Neutrophil (primary cell): ENCODE results near the gene AKAIN1.

ENCODE experiments used
- H3K27ac ChIP-seq: fragments of 200-600 bp; sonication (generic); 2 replicates; pipeline ENCODE4 v1.5.1; 2016; ENCODE audit warnings: mild to moderate bottlenecking, moderate library complexity
- H3K27me3 ChIP-seq: fragments of 200-600 bp; sonication (generic); 2 replicates; pipeline ENCODE4 v1.6.0; 2016; ENCODE audit warnings: mild to moderate bottlenecking
- H3K36me3 ChIP-seq: fragments of 200-600 bp; sonication (generic); 2 replicates; pipeline ENCODE4 v1.5.1; 2017
- H3K4me1 ChIP-seq, 2 experiments: fragments of 200-600 bp in 1 of 2; sonication (generic) in 1 of 2; 1 replicate in 1 of 2; 2 replicates in 1 of 2; pipeline versions ENCODE4 v1.5.1 to v1.6.1; 2013 to 2016; ENCODE audit warnings: low read depth in 1 of 2, low read length in 1 of 2, mild to moderate bottlenecking in 1 of 2, moderate library complexity in 1 of 2; ENCODE audit not compliant: control insufficient read depth in 1 of 2, insufficient read depth in 1 of 2
- H3K4me3 ChIP-seq, 2 experiments: fragments of 200-600 bp in 1 of 2; sonication (generic) in 1 of 2; 1 replicate in 1 of 2; 2 replicates in 1 of 2; pipeline ENCODE4 v1.5.1; 2013 to 2016; ENCODE audit warnings: low read depth in 1 of 2, low read length in 1 of 2, mild to moderate bottlenecking in 1 of 2, moderate library complexity in 1 of 2
- H3K9me3 ChIP-seq: fragments of 200-600 bp; sonication (generic); 2 replicates; pipeline ENCODE4 v1.5.1; 2016
- CTCF ChIP-seq: fragments of 200-600 bp; sonication (generic); IDR thresholded peaks from 2 replicates; pipeline ENCODE4 v1.5.1; 2016; ENCODE audit warnings: antibody characterized with exemption

The AKAIN1 gene

GRCh38 chr18:5197032-5197434, at the start of gene AKAIN1:
Gene AKAIN1 (minus strand): TSS chr18:5197257. CDS start chr18:5197053, 204 bp downstream.
- H3K9me3 ChIP-seq = no peaks in the 10 kb centered on the region
- no peak within 1 kb of the TSS for H3K27ac ChIP-seq
- TF ChIP-seq CTCF = no peak
- H3K36me3 ChIP-seq = no peaks in the 10 kb centered on the region
- peaks cover 83% of the 10 kb centered on the region for H3K27me3 ChIP-seq
- no peaks in the 10 kb centered on the region for H3K4me1 ChIP-seq
- H3K4me3 ChIP-seq = no peak within 1 kb of the TSS

DNA sequence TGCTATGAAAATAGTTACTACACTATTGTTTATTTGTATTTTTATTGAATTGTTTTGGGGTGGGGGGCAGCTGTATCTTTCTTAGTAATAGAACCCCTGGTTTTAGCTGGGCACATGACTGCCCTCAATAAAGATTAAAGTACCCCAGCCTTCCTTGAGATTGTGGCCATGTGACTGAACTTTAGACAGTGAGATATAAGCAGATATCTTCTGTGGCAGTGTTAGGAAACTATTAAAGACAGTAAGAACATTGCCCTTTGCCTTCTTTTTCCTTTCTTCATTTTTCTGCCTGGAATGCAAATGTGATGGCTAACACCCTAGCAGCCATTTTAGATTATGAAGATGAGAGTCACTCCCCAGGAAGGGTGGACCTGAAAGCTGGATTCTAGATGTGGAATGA, 47.9 kb upstream of the AKAIN1 start:
- Histone ChIP-seq H3K27ac (no peak overlapping the region), H3K27me3 (no peaks in the 10 kb centered on the region), H3K4me1 (no peaks in the 10 kb centered on the region)

GRCh38 chr18:5239447-5239846, 42.4 kb upstream of the AKAIN1 start:
- TF ChIP-seq CTCF = no peak
- Histone ChIP-seq H3K36me3 (peaks cover 5% of the 10 kb centered on the region), H3K4me3 (no peak overlapping the region), H3K27me3 (peaks cover 28% of the 10 kb centered on the region), H3K9me3 (no peaks in the 10 kb centered on the region), H3K4me1 (peaks cover 16 to 19% of the 10 kb centered on the region in 2 experiments), H3K27ac (no peak overlapping the region)

More for the DNA sequence above, 47.9 kb upstream of the AKAIN1 start:
- Histone ChIP-seq H3K9me3 (no peaks in the 10 kb centered on the region), H3K36me3 (peaks cover 5% of the 10 kb centered on the region), H3K4me3 (no peak overlapping the region)
- no peak for TF ChIP-seq CTCF

DNA sequence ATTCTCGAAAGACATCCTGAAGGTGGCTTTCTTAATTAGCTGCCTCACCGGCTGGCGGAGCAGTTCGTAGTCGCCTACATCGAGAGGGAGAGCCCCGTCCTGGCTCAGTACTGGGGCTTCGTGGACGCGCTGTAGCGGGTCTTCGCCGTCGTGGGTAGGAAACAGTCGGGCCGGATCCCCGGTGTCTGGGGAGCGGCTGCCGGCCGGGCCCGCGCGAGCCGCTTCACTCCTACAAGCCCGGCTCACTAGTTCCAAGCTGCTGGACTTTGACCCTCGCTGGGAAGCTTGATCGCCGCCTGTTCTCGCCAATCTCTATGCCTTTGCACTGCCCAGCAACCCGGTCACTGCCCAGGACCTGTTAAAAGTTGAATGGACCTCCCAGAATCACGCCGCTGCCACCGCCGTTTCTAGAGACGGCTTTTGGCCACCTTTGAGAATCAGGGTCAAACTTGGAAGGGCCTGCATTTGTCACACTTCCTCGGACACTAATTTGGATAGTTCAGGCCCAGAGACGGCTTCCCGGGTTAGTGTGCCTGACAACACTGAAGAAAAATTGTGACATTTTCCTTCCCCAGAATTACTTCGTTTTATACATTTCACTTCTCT, 41.4 kb upstream of the AKAIN1 start:
- no peak for TF ChIP-seq CTCF
- peak overlapping the region; percentile 85 for H3K27ac ChIP-seq
- peaks cover 5% of the 10 kb centered on the region for H3K36me3 ChIP-seq
- H3K4me3 ChIP-seq = peak overlapping the region; percentile 85 to 89
- no peaks in the 10 kb centered on the region for H3K9me3 ChIP-seq
- peaks cover 38% of the 10 kb centered on the region for H3K27me3 ChIP-seq
- H3K4me1 ChIP-seq = peaks cover 16 to 19% of the 10 kb centered on the region in 2 experiments

- Histone ChIP-seq H3K27me3 (peaks cover 43% of the 10 kb centered on the region), H3K4me3 (peak overlapping the region; percentile 85 to 89), H3K9me3 (no peaks in the 10 kb centered on the region), H3K4me1 (peaks cover 16 to 19% of the 10 kb centered on the region in 2 experiments), H3K36me3 (peaks cover 2% of the 10 kb centered on the region), H3K27ac (peak overlapping the region; percentile 85)
- peak; percentile 21 for TF ChIP-seq CTCF
These were observed 40.8 kb upstream of the AKAIN1 start for GRCh38 chr18:5237723-5238370.
